ENCODE data around the gene DIO3. TPM values are rescaled to one million over a fixed set of nuclear protein-coding genes. Genes with fewer than 3 reads are reported as not detected.
A peak's percentile ranks its signal among the peaks of the same experiment; 100 is the strongest.

Gene DIO3
- total and polyA plus RNA-seq, 2 of the 13 experiments (the other 11 are each of a cell fraction or from before 2014, with no cell fraction given) = not detected

DNA sequence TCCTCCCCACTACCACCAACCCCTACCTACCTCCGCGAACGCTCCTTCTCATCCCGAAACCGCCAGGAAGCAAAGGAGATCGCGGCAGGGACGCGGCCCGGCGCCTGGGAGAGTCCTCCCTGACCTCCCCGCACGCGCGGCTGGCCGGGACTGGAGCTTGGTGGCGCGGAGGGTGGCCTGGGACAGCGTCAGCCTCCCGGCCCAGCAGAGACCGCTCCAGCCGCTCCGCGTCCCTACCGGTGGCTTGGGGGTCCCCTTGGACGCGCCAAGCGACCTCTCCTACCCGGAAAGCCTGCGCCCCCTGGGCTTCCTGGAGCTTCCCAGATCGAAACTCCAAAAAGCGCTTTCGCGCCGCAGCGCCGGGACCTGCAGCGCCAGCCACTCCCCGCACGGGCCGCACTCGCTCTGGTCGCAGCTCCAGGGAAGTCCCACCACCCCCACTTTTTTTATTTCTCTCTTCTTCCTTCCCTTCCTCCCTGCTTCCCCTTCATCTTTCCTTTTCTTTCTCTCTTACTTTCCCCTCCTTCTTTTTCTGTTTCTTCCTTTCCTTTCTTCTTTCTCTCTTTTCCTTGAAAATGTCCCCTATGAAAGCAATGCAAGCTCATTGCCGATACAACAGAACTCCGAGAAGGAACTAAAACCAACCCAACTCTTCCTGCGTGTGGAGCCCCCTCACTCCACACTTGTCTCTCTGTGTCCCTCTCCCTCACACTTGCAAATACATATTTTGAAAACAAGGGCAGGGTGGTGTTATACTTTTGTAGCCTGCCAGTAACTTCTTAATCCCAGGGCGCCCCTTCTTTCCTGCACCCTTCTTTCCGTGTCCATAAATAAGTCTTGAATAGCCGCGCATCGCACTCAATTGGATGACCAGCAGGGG is 3.8 kb downstream of the DIO3 start:
- no peak for FAIRE-seq
- Histone ChIP-seq H3K9ac (ENCODE audit: insufficient read depth, low read depth, low read length) (no peak overlapping the region), H3K4me3 (replicated peaks in 1 of 3; ENCODE audit: insufficient read depth in 1 of 3, low read depth in 2 of 3, low read length in 3 of 3) (no peak overlapping the region), H3K27ac (ENCODE audit: extremely low read length, insufficient read depth, low read length) (no peak overlapping the region), H2AFZ (ENCODE audit: low read length) (no peak overlapping the region), H3K27me3 (ENCODE audit: control insufficient read depth in 1 of 2, insufficient read depth in 2 of 2, low read length in 2 of 2) (peaks cover 4 to 48% of the 10 kb centered on the region in 2 experiments; a peak in 4 of 5 replicates), H3K36me3 (replicated peaks in 1 of 2; ENCODE audit: control insufficient read depth in 1 of 2, insufficient read depth in 2 of 2, low read length in 2 of 2) (no peaks in the 10 kb centered on the region), H3K79me2 (ENCODE audit: insufficient read depth, low read length) (no peaks in the 10 kb centered on the region), H3K9me3 (ENCODE audit: low read length) (no peaks in the 10 kb centered on the region), H3K4me2 (ENCODE audit: low read depth, low read length) (no peak overlapping the region), H3K4me1 (ENCODE audit: insufficient read depth, low read length) (no peaks in the 10 kb centered on the region), H4K20me1 (ENCODE audit: insufficient read depth, low read length) (no peaks in the 10 kb centered on the region)
- ATAC-seq = no peak
- WGBS (ENCODE audit: low lambda C conversion rate) = 20% methylated on average over 45 of the region's 51 CpGs
- no peak for DNase-seq (ENCODE audit: low spot score)
- no TSS peak for BruUV-seq (replicated peaks)
- TF ChIP-seq ZFY (CRISPR knock-in tag; IDR thresholded peaks at IDR 0.05) (no peak), ZNF800 (CRISPR knock-in tag; IDR thresholded peaks at IDR 0.05) (0 out of 2 replicates have a peak, but pooled peaks have one; percentile 22)
- POLR2A ChIA-PET = no interaction called here
- intact Hi-C loops (cut with micrococcal nuclease; ENCODE audit: unreplicated experiment) (no loop called here), in situ Hi-C loops (cut with HindIII; ENCODE audit: extremely low pct_ligation_motif_present, low pct_unique_long_range_greater_than_20kb) (no loop called here)
- CTCF ChIA-PET (ENCODE audit: low intra/inter-chr PET ratio, low total read pairs) = no interaction called here

DNA sequence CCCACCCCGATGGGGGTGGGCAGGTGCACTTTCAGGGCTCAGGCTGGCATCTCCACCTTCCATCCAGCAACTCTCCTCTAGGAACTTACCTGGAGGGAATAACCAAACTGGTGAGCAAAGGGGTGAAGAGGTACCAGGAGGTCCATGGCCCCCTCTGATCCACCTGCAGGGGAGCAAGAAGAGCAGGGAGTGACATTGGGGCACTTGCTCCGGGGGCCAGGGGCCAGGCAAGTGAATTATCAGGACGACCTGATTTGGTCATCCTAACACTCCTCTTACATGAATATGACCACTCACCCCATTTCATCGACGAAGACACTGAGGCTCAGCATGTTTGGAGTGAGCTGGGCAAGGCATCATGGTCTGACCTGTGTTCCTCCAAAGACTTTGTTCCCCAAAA is 6.0 kb downstream of the DIO3 start:
- no peak for FAIRE-seq
- ATAC-seq = no peak
- TF ChIP-seq, protein P1, sequence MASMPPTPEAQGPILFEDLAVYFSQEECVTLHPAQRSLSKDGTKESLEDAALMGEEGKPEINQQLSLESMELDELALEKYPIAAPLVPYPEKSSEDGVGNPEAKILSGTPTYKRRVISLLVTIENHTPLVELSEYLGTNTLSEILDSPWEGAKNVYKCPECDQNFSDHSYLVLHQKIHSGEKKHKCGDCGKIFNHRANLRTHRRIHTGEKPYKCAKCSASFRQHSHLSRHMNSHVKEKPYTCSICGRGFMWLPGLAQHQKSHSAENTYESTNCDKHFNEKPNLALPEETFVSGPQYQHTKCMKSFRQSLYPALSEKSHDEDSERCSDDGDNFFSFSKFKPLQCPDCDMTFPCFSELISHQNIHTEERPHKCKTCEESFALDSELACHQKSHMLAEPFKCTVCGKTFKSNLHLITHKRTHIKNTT (CRISPR knock-in tag; IDR thresholded peaks at IDR 0.05) = no peak
- TF ChIP-seq, protein P2, sequence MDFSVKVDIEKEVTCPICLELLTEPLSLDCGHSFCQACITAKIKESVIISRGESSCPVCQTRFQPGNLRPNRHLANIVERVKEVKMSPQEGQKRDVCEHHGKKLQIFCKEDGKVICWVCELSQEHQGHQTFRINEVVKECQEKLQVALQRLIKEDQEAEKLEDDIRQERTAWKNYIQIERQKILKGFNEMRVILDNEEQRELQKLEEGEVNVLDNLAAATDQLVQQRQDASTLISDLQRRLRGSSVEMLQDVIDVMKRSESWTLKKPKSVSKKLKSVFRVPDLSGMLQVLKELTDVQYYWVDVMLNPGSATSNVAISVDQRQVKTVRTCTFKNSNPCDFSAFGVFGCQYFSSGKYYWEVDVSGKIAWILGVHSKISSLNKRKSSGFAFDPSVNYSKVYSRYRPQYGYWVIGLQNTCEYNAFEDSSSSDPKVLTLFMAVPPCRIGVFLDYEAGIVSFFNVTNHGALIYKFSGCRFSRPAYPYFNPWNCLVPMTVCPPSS (IDR thresholded peaks at IDR 0.05) = no peak
- no peak for TF ChIP-seq ZNF350 (CRISPR knock-in tag; IDR thresholded peaks at IDR 0.05; ENCODE audit: borderline replicate concordance, low read depth)
- no peak for TF ChIP-seq CBX5 (CRISPR knock-in tag; IDR thresholded peaks at IDR 0.05; ENCODE audit: borderline replicate concordance)
- TF ChIP-seq ZNF513 (CRISPR knock-in tag; conservative IDR thresholded peaks at IDR 0.05) = no peak
- TF ChIP-seq SNAPC5 (CRISPR knock-in tag; IDR thresholded peaks at IDR 0.05; ENCODE audit: borderline replicate concordance) = no peak
- TF ChIP-seq RAD21 (CRISPR knock-in tag; IDR thresholded peaks at IDR 0.05) = no peak
- no peak for TF ChIP-seq ZNF468 (CRISPR knock-in tag; IDR thresholded peaks at IDR 0.05)

More for the DNA sequence above, 6.0 kb downstream of the DIO3 start:
- no peak for DNase-seq (ENCODE audit: low spot score)
- H3K4me1 ChIP-seq (ENCODE audit: insufficient read depth, low read length) = no peaks in the 10 kb centered on the region
- ChIA-PET CTCF (ENCODE audit: low intra/inter-chr PET ratio, low total read pairs) (no interaction called here), POLR2A (no interaction called here)
- no peak overlapping the region for H2AFZ ChIP-seq (ENCODE audit: low read length)
- no peaks in the 10 kb centered on the region for H3K79me2 ChIP-seq (ENCODE audit: insufficient read depth, low read length)
- H3K36me3 ChIP-seq (replicated peaks in 1 of 2; ENCODE audit: control insufficient read depth in 1 of 2, insufficient read depth in 2 of 2, low read length in 2 of 2) = no peaks in the 10 kb centered on the region
- WGBS (ENCODE audit: low lambda C conversion rate) = 0% methylated on average over 5 of the region's 5 CpGs
- BruUV-seq (replicated peaks) = no TSS peak
- peaks cover 5 to 46% of the 10 kb centered on the region in 2 experiments for H3K27me3 ChIP-seq (ENCODE audit: control insufficient read depth in 1 of 2, insufficient read depth in 2 of 2, low read length in 2 of 2)
- H3K9ac ChIP-seq (ENCODE audit: insufficient read depth, low read depth, low read length) = no peak overlapping the region
- no peaks in the 10 kb centered on the region for H4K20me1 ChIP-seq (ENCODE audit: insufficient read depth, low read length)
- in situ Hi-C loops (cut with HindIII; ENCODE audit: extremely low pct_ligation_motif_present, low pct_unique_long_range_greater_than_20kb) = no loop called here
- no peak overlapping the region for H3K4me3 ChIP-seq (replicated peaks in 1 of 3; ENCODE audit: insufficient read depth in 1 of 3, low read depth in 2 of 3, low read length in 3 of 3)
- H3K27ac ChIP-seq (ENCODE audit: extremely low read length, insufficient read depth, low read length) = no peak overlapping the region
- intact Hi-C loops (cut with micrococcal nuclease; ENCODE audit: unreplicated experiment) = no loop called here
- no peaks in the 10 kb centered on the region for H3K9me3 ChIP-seq (ENCODE audit: low read length)
- H3K4me2 ChIP-seq (ENCODE audit: low read depth, low read length) = no peak overlapping the region
